Tibial nerve (tissue), 4 donors: ENCODE results near the gene PRKAB2.

Experiments
- EP300 ChIP-seq, 2 donors: sonication (generic); formaldehyde crosslinking; IDR thresholded peaks; one replicate each; pipeline ENCODE4 v1.6.1; 2017; ENCODE audit warnings: antibody characterized with exemption in 2 of 2, mild to moderate bottlenecking in 1 of 2
- POLR2A ChIP-seq, 2 donors: fragments of 450-650 bp; IDR thresholded peaks; one replicate each; pipeline ENCODE4 v1.6.1; 2017; ENCODE audit warnings: antibody characterized with exemption in 2 of 2, mild to moderate bottlenecking in 2 of 2, moderate library complexity in 2 of 2
- TF ChIP-seq, protein P1 (sequence below), 5 experiments: fragments of 200-600 bp in 3 of 5; fragments of 450-650 bp in 2 of 5; sonication (generic) in 3 of 5; IDR thresholded peaks; one replicate each; pipeline ENCODE4 v1.5.1; 2016 to 2019; ENCODE audit warnings: antibody characterized with exemption in 5 of 5, mild to moderate bottlenecking in 3 of 5, moderate library complexity in 2 of 5

DNA sequence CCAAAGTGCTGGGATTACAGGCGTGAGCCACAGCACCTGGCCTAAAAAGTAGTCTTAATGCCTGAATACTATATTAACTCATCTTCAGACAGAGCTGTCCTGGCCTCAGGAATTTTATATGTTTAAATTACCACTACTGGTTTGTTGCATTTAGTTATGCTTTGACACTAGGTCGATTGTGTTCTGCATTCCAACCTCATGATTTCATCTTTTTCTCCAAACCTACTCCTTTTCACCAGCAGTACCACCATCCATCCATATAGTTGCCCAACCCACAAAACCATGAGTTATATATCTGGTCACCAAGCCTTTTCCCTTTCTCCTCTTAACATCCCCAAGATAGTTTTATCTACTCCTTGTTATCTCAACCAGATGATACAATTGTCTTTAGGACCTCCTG is 30.3 kb upstream of the PRKAB2 start:
- TF ChIP-seq, protein P1, sequence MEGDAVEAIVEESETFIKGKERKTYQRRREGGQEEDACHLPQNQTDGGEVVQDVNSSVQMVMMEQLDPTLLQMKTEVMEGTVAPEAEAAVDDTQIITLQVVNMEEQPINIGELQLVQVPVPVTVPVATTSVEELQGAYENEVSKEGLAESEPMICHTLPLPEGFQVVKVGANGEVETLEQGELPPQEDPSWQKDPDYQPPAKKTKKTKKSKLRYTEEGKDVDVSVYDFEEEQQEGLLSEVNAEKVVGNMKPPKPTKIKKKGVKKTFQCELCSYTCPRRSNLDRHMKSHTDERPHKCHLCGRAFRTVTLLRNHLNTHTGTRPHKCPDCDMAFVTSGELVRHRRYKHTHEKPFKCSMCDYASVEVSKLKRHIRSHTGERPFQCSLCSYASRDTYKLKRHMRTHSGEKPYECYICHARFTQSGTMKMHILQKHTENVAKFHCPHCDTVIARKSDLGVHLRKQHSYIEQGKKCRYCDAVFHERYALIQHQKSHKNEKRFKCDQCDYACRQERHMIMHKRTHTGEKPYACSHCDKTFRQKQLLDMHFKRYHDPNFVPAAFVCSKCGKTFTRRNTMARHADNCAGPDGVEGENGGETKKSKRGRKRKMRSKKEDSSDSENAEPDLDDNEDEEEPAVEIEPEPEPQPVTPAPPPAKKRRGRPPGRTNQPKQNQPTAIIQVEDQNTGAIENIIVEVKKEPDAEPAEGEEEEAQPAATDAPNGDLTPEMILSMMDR (IDR thresholded peaks at IDR 0.05) = no peak
- TF ChIP-seq POLR2A (IDR thresholded peaks at IDR 0.05) (no peak), EP300 (IDR thresholded peaks at IDR 0.05) (no peak)
